CD4-positive, CD25-positive, alpha-beta regulatory T cell (primary cell): ENCODE data around the gene DSCAM. TPM values are rescaled to one million over a fixed set of nuclear protein-coding genes. Genes with fewer than 3 reads are reported as not detected.

Experiments used
- ATAC-seq, 2 donors: fragments of 150-1000 bp; cut with Tn5 transposase; one replicate each; pipeline ENCODE4 v1.10.0; 2021; ENCODE audit warnings: low read depth in 2 of 2, moderate number of reproducible peaks in 2 of 2, moderate library complexity in 1 of 2
- DNase-seq, 3 donors: peaks; one replicate each; pipeline versions ENCODE4 v3.0.0 to v3.0.0-alpha.2; 2012 to 2022; ENCODE audit warnings: mixed read lengths in 1 of 3
- H3K27ac ChIP-seq: one replicate; pipeline ENCODE4 v1.7.0; 2013; ENCODE audit warnings: mild to moderate bottlenecking, low read length; ENCODE audit not compliant: insufficient read depth, poor library complexity, severe bottlenecking
- H3K27me3 ChIP-seq: one replicate; pipeline ENCODE4 v1.7.0; 2013; ENCODE audit warnings: low read length; ENCODE audit not compliant: control insufficient read depth, insufficient read depth
- H3K36me3 ChIP-seq: one replicate; pipeline ENCODE4 v1.7.0; 2013; ENCODE audit warnings: mild to moderate bottlenecking, low read length, moderate library complexity; ENCODE audit not compliant: control insufficient read depth, insufficient read depth
- H3K4me1 ChIP-seq: 2 replicates; pipeline ENCODE4 v1.7.0; 2013; ENCODE audit warnings: mild to moderate bottlenecking, low read length; ENCODE audit not compliant: insufficient read depth, control insufficient read depth, poor library complexity, severe bottlenecking
- H3K4me3 ChIP-seq: one replicate; pipeline ENCODE4 v1.7.0; 2013; ENCODE audit warnings: low read depth, mild to moderate bottlenecking, low read length, moderate library complexity
- H3K9me3 ChIP-seq, 2 experiments: 1 replicate in 1 of 2; 2 replicates in 1 of 2; pipeline ENCODE4 v1.7.0; 2013; ENCODE audit warnings: low read length in 2 of 2, mild to moderate bottlenecking in 1 of 2, moderate library complexity in 1 of 2; ENCODE audit not compliant: control insufficient read depth in 2 of 2
- H3K27ac Mint-ChIP-seq, 3 donors: one replicate each; pipeline ENCODE4 v1.8.0; 2020 to 2022; ENCODE audit warnings: mild to moderate bottlenecking in 3 of 3, mixed read lengths in 3 of 3, moderate library complexity in 2 of 3
- H3K27me3 Mint-ChIP-seq: one replicate; pipeline ENCODE4 v1.8.0; 2022; ENCODE audit warnings: mild to moderate bottlenecking, mixed read lengths
- H3K36me3 Mint-ChIP-seq: one replicate; pipeline ENCODE4 v1.8.0; 2020; ENCODE audit warnings: mixed read lengths
- H3K4me1 Mint-ChIP-seq, 4 donors: one replicate each; pipeline ENCODE4 v1.8.0; 2020 to 2022; ENCODE audit warnings: mixed read lengths in 4 of 4, mild to moderate bottlenecking in 1 of 4
- H3K4me3 Mint-ChIP-seq, 4 donors: one replicate each; pipeline ENCODE4 v1.8.0; 2020 to 2022; ENCODE audit warnings: mild to moderate bottlenecking in 4 of 4, mixed read lengths in 4 of 4, moderate library complexity in 3 of 4
- H3K9me3 Mint-ChIP-seq, 7 donors: one replicate each; pipeline ENCODE4 v1.8.0; 2020 to 2022; ENCODE audit warnings: mixed read lengths in 7 of 7, mild to moderate bottlenecking in 3 of 7, moderate library complexity in 2 of 7
- polyA plus RNA-seq, 4 donors: library from polyadenylated mRNA; unstranded; fragments of 300-500 nt; fragmentation: Illumina TruSeq; gene quantifications; one replicate each; pipeline ENCODE4 v1.2.3, GENCODE V29; 2021
- total RNA-seq: library from RNA; stranded (reverse); gene quantifications from one replicate; pipeline ENCODE4 v1.2.3, GENCODE V29; 2022

Gene DSCAM
- total and polyA plus RNA-seq, 5 donors from 2014 or later, result not detected

- Histone ChIP-seq H3K4me1 (no peaks in the 10 kb centered on the region), H3K36me3 (no peaks in the 10 kb centered on the region), H3K4me3 (no peak overlapping the region), H3K9me3 (peaks cover 3 to 24% of the 10 kb centered on the region in 2 experiments), H3K27me3 (no peaks in the 10 kb centered on the region), H3K27ac (no peak overlapping the region)
- ATAC-seq (no peak), DNase-seq (no peak)
- Mint-ChIP-seq H3K36me3 (no peaks in the 10 kb centered on the region), H3K4me3 (no peak overlapping the region), H3K27ac (no peak overlapping the region), H3K27me3 (no peaks in the 10 kb centered on the region), H3K9me3 (peaks cover 0 to 10% (median 6%) of the 10 kb centered on the region in 7 donors), H3K4me1 (no peaks in the 10 kb centered on the region)
Observed at GRCh38 chr21:40566486-40566885, 280.5 kb downstream of the DSCAM start.

- H3K36me3 Mint-ChIP-seq, result no peaks in the 10 kb centered on the region
- Histone ChIP-seq H3K9me3 (peaks cover 3 to 21% of the 10 kb centered on the region in 2 experiments), H3K27ac (no peak overlapping the region), H3K4me3 (no peak overlapping the region), H3K27me3 (no peaks in the 10 kb centered on the region), H3K4me1 (no peaks in the 10 kb centered on the region), H3K36me3 (no peaks in the 10 kb centered on the region)
- no peak overlapping the region for H3K27ac Mint-ChIP-seq
- H3K9me3 Mint-ChIP-seq, result peaks cover 0 to 16% (median 6%) of the 10 kb centered on the region in 7 donors
- no peaks in the 10 kb centered on the region for H3K4me1 Mint-ChIP-seq
- no peak for DNase-seq
- H3K4me3 Mint-ChIP-seq, result peak overlapping the region in 1 of 4 donors; percentile 58
- no peak for ATAC-seq
- H3K27me3 Mint-ChIP-seq, result no peaks in the 10 kb centered on the region
Observed at GRCh38 chr21:40564318-40564717, 282.6 kb downstream of the DSCAM start.

- Mint-ChIP-seq H3K4me1 (no peaks in the 10 kb centered on the region), H3K9me3 (peaks cover 0 to 16% (median 6%) of the 10 kb centered on the region in 7 donors), H3K27me3 (no peaks in the 10 kb centered on the region), H3K36me3 (no peaks in the 10 kb centered on the region), H3K4me3 (no peak overlapping the region), H3K27ac (no peak overlapping the region)
- no peak overlapping the region for H3K4me3 ChIP-seq
- ATAC-seq (no peak), DNase-seq (no peak)
- H3K9me3 ChIP-seq, result peaks cover 3 to 17% of the 10 kb centered on the region in 2 experiments
- no peaks in the 10 kb centered on the region for H3K27me3 ChIP-seq
- H3K4me1 ChIP-seq, result no peaks in the 10 kb centered on the region
- H3K27ac ChIP-seq, result no peak overlapping the region
- H3K36me3 ChIP-seq, result no peaks in the 10 kb centered on the region
Observed at GRCh38 chr21:40563900-40564299, 283.1 kb downstream of the DSCAM start.

GRCh38 chr21:40562242-40563002, 284.5 kb downstream of the DSCAM start:
- H3K4me3 Mint-ChIP-seq, result no peak overlapping the region
- no peaks in the 10 kb centered on the region for H3K27me3 Mint-ChIP-seq

GRCh38 chr21:40556442-40556968, 290.5 kb downstream of the DSCAM start:
- Mint-ChIP-seq H3K27me3 (no peaks in the 10 kb centered on the region), H3K36me3 (no peaks in the 10 kb centered on the region), H3K4me1 (no peaks in the 10 kb centered on the region), H3K9me3 (peaks cover 0 to 10% (median 6%) of the 10 kb centered on the region in 7 donors), H3K4me3 (no peak overlapping the region), H3K27ac (no peak overlapping the region)
- Histone ChIP-seq H3K9me3 (peaks cover 0 to 3% of the 10 kb centered on the region in 2 experiments), H3K36me3 (no peaks in the 10 kb centered on the region), H3K4me1 (no peaks in the 10 kb centered on the region), H3K27me3 (no peaks in the 10 kb centered on the region), H3K4me3 (no peak overlapping the region), H3K27ac (no peak overlapping the region)
- no peak for DNase-seq
- ATAC-seq, result no peak

More at GRCh38 chr21:40562242-40563002, 284.5 kb downstream of the DSCAM start:
- peaks cover 0 to 16% (median 6%) of the 10 kb centered on the region in 7 donors for H3K9me3 Mint-ChIP-seq
- H3K27ac ChIP-seq, result no peak overlapping the region
- H3K4me3 ChIP-seq, result no peak overlapping the region
- no peaks in the 10 kb centered on the region for H3K4me1 Mint-ChIP-seq
- H3K4me1 ChIP-seq, result no peaks in the 10 kb centered on the region
- H3K36me3 Mint-ChIP-seq, result no peaks in the 10 kb centered on the region
- DNase-seq, result no peak
- H3K27ac Mint-ChIP-seq, result peak overlapping the region in 1 of 3 donors; percentile 21
- no peak for ATAC-seq
- peaks cover 3 to 11% of the 10 kb centered on the region in 2 experiments for H3K9me3 ChIP-seq
- H3K36me3 ChIP-seq, result no peaks in the 10 kb centered on the region
- no peaks in the 10 kb centered on the region for H3K27me3 ChIP-seq

GRCh38 chr21:40555021-40555528, 291.9 kb downstream of the DSCAM start:
- Mint-ChIP-seq H3K9me3 (peaks cover 0 to 12% (median 4%) of the 10 kb centered on the region in 7 donors), H3K4me3 (no peak overlapping the region), H3K36me3 (no peaks in the 10 kb centered on the region), H3K4me1 (no peaks in the 10 kb centered on the region), H3K27me3 (no peaks in the 10 kb centered on the region), H3K27ac (no peak overlapping the region)
- no peaks in the 10 kb centered on the region for H3K4me1 ChIP-seq
- no peak overlapping the region for H3K27ac ChIP-seq
- no peaks in the 10 kb centered on the region for H3K36me3 ChIP-seq
- H3K9me3 ChIP-seq, result peaks cover 0 to 3% of the 10 kb centered on the region in 2 experiments
- no peak overlapping the region for H3K4me3 ChIP-seq
- H3K27me3 ChIP-seq, result no peaks in the 10 kb centered on the region
- ATAC-seq, result no peak
- DNase-seq, result no peak

- Mint-ChIP-seq H3K4me1 (no peaks in the 10 kb centered on the region), H3K9me3 (peaks cover 0 to 12% (median 4%) of the 10 kb centered on the region in 7 donors), H3K4me3 (no peak overlapping the region), H3K27me3 (no peaks in the 10 kb centered on the region), H3K27ac (no peak overlapping the region), H3K36me3 (no peaks in the 10 kb centered on the region)
- Histone ChIP-seq H3K36me3 (no peaks in the 10 kb centered on the region), H3K4me1 (no peaks in the 10 kb centered on the region), H3K27me3 (no peaks in the 10 kb centered on the region), H3K9me3 (peaks cover 0 to 3% of the 10 kb centered on the region in 2 experiments), H3K4me3 (no peak overlapping the region), H3K27ac (no peak overlapping the region)
- no peak for ATAC-seq
- DNase-seq, result no peak
Observed at GRCh38 chr21:40553781-40554180, 293.2 kb downstream of the DSCAM start.
